Skeletal muscle cell (primary cell): ENCODE data around the gene TMEM82.

ENCODE experiments used
- DNase-seq: peaks from one replicate; pipeline ENCODE4 v3.0.0-alpha.2; 2010; ENCODE audit warnings: low read depth
- H3K4me3 ChIP-seq: 2 replicates; pipeline ENCODE4 v1.5.1; 2011; ENCODE audit warnings: low read depth, mild to moderate bottlenecking, control low read depth, low read length, moderate library complexity

TMEM82 gene

DNA sequence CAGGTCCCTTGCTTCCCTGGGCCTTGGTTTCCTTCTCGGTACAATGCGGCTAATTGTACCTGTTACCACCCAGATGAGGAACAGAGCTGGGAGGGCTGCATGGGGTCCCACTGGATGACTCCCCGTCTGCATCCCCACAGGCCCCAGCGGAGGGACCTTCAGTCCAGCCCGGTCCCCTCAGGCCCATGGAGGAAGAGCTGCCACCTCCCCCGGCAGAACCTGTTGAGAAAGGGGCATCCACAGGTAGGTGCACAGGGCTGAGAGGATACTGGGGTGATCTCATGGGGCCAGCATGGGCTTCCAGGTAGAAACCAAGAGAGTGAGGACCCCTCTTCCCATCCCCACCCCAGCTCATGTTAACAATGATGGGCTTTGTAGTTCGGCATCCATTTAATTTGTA is 26.1 kb downstream of the TMEM82 start:
- H3K4me3 ChIP-seq: no peak overlapping the region
- no peak for DNase-seq

DNA sequence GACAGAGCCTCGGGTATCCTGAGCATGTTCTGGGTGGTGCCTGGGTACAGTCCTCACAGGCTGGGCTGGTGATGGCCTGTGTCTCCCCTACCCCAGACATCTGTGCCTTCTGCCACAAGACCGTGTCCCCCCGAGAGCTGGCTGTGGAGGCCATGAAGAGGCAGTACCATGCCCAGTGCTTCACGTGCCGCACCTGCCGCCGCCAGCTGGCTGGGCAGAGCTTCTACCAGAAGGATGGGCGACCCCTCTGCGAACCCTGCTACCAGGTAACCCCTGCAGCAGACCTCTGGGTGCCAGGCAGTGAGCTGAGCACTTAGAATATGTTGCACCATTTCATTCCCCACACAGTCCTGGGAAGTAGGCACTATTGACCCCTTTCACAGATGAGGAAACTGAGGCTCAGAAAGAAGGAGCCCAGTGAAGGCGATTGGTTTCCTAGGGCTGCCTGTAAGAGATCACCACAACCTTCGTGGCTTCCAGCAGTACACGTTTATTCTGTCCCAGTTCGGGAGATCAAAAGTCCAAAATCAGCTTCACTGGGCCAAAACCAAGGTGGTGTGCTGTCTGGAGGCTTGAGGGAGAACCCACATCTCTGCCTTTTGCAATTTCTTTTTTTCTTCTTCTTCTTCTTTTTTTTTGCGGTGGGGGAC is 28.1 kb downstream of the TMEM82 start:
- no peak for DNase-seq
- H3K4me3 ChIP-seq: no peak overlapping the region

DNA sequence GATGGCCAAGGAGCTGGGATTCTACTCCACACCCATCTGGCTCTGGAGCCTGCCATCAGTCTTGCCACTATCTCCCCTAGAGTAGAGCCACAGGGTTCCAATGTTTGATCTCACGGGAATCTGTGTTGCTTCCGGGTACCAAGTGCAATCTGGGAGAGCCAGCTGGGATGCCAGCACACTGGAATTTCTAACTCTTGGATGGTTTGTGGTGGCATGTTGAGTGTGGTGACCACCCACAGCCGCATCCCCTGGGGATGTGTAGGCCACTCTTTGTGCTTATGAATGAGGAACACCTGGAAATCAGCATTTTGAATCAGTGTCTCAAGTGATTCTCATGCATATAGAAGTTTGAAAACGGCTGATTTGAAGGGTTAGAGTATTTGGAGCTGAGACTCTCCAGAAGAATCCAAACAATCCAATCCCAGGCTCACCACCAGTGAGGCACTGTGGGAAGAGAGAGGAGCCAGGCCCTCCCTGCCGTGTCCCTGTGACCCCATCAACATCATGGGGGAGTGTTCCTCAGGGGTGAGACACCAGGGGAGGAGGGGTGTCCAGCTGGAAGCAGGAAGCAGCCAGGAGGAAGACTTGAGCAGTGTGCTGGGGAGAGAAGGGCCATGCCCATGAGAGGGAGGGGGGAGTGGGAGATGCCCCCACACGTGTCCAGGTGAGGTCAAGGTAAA is 29.7 kb downstream of the TMEM82 start:
- no peak overlapping the region for H3K4me3 ChIP-seq
- DNase-seq: no peak

DNA sequence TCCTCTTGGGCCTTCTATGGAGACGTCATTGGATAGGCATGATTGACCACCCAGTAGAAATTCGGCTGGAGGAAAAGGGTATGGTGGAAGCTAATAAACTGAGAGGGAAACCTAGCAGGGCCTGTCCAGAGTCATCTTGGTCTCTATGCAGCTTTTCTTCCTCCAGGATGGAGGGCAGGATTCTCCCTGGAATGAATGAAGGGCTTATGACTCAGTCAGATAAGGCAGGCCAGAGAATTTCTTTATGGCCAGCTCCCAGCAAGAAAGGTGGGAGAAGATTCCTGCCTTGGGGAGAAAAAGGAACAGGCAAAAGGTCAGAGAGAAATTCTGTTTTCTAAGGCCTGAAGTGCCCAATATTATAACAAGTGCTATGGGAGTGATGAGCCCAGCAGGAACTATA is 33.4 kb downstream of the TMEM82 start:
- no peak for DNase-seq
- no peak overlapping the region for H3K4me3 ChIP-seq

DNA sequence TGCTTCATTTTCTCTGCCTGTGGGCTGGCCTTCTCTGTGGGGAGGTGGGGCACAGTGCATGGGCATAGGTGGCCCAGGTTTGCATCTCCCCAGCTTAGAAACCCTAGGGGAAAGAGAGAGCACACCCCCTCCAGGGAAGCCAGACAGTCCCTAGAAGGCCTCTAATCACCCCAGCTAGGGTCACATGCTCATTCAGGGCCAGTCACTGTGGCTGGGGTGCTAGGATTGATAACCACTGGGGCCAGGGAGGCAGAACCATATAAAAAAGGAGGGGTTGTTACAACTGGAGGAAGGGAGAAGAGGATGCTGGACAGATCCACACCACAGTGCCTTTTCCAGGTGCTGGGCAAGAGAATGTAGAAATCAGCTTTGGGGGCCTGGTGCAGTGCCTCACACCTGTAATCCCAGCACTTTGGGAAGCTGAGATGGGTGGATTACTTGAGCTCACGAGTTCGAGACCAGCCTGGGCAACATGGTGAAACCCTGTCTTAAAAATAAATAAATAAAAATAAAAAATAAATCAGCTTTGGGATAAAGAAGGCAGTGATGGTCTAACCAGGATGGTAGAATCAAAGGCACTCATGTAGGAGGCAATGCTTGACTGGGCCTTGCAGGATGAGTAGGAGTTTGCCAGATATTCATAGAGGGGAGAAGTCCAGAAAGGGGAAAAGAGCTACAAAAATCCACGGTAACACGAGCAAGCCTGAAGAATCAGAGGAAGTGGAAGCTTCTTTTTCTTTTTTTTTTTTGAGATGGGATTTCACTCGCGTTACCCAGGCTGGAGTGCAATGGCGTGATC is 35.8 kb downstream of the TMEM82 start:
- no peak for DNase-seq
- H3K4me3 ChIP-seq: no peak overlapping the region

DNA sequence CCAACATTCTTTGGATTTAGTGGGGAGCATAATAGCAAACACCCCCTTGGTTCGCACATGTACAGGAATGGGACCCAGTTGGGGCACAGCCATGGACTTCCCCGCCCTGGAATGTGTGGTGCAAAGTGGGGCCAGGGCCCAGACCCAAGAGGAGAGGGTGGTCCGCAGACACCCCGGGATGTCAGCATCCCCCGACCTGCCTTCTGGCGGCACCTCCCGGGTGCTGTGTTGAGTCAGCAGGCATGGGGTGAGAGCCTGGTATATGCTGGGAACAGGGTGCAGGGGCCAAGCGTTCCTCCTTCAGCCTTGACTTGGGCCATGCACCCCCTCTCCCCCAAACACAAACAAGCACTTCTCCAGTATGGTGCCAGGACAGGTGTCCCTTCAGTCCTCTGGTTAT is 43.4 kb downstream of the TMEM82 start:
- H3K4me3 ChIP-seq: no peak overlapping the region
- DNase-seq: no peak

DNA sequence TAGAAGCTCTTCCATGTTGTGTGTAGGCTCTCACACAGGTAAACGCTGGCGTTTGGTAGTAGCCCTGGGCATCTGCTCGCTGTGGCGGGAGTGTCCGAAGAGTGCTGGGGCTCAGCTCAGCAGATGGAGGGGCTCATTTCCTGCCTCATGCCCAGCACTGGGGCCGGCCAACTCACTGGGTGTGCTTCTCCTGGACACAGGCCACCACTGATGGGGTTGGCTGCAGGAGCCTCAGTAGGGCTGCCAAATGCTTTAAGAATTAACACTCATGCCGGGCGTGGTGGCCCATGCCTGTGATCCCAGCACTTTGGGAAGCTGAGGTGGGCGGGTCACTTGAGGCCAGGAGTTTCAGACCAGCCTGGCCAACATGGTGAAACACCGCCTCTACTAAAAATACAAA is 44.3 kb downstream of the TMEM82 start:
- no peak for DNase-seq
- no peak overlapping the region for H3K4me3 ChIP-seq

DNA sequence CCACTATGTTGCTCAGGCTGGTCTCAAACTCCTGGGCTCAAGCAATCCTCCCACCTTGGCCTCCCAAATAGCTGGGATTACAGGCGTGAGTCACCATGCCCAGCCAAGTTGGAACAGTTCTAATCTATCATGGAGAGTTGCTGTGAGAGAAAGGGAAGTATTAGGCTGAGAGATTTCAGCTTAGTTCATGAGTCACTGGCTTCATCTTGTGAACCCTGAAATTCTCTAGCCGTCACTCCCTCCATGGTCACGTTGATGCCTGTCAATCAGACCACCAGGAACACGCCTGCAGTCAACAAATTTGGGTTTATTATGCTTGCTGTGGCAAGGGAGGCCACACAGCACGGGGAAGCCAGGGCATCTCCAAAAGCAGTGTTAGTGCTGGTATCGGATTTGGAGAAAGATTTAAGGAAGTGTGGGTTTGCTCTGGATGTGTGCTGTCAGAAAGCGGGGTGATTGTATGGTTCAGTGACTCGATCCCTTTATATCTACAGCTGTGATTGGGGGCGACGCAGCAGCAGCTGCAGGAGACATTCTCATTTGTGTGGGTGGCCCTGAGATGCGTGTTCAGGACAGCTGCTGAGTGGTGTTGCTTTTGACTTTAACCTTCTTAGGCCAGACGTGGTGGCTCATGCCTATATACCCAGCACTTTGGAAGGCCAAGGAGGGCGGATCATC is 46.5 kb downstream of the TMEM82 start:
- no peak for DNase-seq

DNA sequence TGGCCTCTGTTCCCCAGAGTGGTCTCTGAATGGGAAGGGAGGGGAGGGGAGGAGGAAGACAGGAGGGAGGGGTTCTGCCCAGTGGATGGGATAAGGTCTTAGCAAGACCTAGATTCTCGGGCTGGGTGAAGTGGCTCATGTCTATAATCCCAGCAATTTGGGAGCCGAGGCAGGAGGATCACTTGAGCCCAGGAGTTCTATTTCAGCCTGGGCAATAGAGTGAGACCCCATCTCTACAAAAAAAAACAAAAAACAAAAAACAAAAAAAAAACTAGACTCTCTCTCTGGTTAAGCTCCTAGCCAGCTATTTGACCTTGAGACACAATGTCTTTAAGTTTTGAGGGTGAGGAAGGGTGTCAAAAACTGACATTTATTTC is 53.8 kb downstream of the TMEM82 start:
- no peak for DNase-seq
- H3K4me3 ChIP-seq: no peak overlapping the region

More for the DNA sequence above, 46.5 kb downstream of the TMEM82 start:
- H3K4me3 ChIP-seq: no peak overlapping the region
